ENCODE measurements around the gene DENR.

The DENR gene

DNA sequence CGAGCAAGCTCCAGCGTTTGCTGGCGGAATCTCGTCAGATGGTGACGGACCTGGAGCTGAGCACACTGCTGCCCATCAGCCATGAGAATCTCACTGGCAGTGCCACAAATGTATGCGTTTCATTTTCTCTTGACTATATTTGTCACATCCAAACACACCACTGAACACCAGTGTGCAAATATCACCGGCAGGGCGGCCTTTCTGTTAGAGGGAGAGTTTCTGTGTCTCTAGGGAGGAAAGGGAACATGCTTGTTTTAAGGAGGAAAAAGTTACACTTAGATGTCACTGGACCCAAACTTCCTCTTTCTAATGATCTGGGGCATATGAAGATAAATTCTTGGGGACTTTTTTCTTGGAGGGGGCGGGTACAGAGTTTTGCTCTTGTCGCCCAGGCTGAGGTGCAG is 60.7 kb downstream of the DENR start:
- no peak for TF ChIP-seq CTCF (conservative IDR thresholded peaks at IDR 0.05; ENCODE audit: low read depth, low read length)
- no peak overlapping the region for H3K9ac ChIP-seq
- no peak overlapping the region for H3K27ac ChIP-seq
- no peaks in the 10 kb centered on the region for H3K79me2 ChIP-seq (ENCODE audit: insufficient read depth, low read depth)
- H3K4me3 ChIP-seq (IDR thresholded peaks at IDR 0.05; ENCODE audit: insufficient read depth, low read depth, low read length), result no peak overlapping the region
- H3K36me3 ChIP-seq (ENCODE audit: insufficient read depth), result no peaks in the 10 kb centered on the region
- H3K27me3 ChIP-seq (ENCODE audit: insufficient read depth, low read depth), result no peaks in the 10 kb centered on the region
- no peak overlapping the region for H3K4me2 ChIP-seq
- H4K20me1 ChIP-seq (ENCODE audit: insufficient read depth), result no peaks in the 10 kb centered on the region
- peaks cover 10% of the 10 kb centered on the region for H3K4me1 ChIP-seq (ENCODE audit: low read depth, poor library complexity, severe bottlenecking)
- H2AFZ ChIP-seq (ENCODE audit: low read depth), result no peak overlapping the region

GRCh38 chr12:122819209-122819785 is 66.7 kb downstream of the DENR start:
- Histone ChIP-seq H2AFZ (ENCODE audit: low read depth) (no peak overlapping the region), H3K36me3 (ENCODE audit: insufficient read depth) (no peaks in the 10 kb centered on the region), H4K20me1 (ENCODE audit: insufficient read depth) (no peaks in the 10 kb centered on the region), H3K4me2 (no peak overlapping the region), H3K27me3 (ENCODE audit: insufficient read depth, low read depth) (no peaks in the 10 kb centered on the region), H3K9ac (no peak overlapping the region), H3K4me1 (ENCODE audit: low read depth, poor library complexity, severe bottlenecking) (no peaks in the 10 kb centered on the region), H3K4me3 (IDR thresholded peaks at IDR 0.05; ENCODE audit: insufficient read depth, low read depth, low read length) (no peak overlapping the region), H3K79me2 (ENCODE audit: insufficient read depth, low read depth) (no peaks in the 10 kb centered on the region), H3K27ac (no peak overlapping the region)
- TF ChIP-seq CTCF (conservative IDR thresholded peaks at IDR 0.05; ENCODE audit: low read depth, low read length), result no peak

GRCh38 chr12:122820138-122820537 is 67.5 kb downstream of the DENR start:
- Histone ChIP-seq H2AFZ (ENCODE audit: low read depth) (no peak overlapping the region), H3K36me3 (ENCODE audit: insufficient read depth) (no peaks in the 10 kb centered on the region), H3K79me2 (ENCODE audit: insufficient read depth, low read depth) (no peaks in the 10 kb centered on the region), H3K27me3 (ENCODE audit: insufficient read depth, low read depth) (no peaks in the 10 kb centered on the region), H3K9ac (no peak overlapping the region), H3K4me1 (ENCODE audit: low read depth, poor library complexity, severe bottlenecking) (no peaks in the 10 kb centered on the region), H3K27ac (no peak overlapping the region), H3K4me3 (IDR thresholded peaks at IDR 0.05; ENCODE audit: insufficient read depth, low read depth, low read length) (no peak overlapping the region), H4K20me1 (ENCODE audit: insufficient read depth) (no peaks in the 10 kb centered on the region), H3K4me2 (no peak overlapping the region)
- TF ChIP-seq CTCF (conservative IDR thresholded peaks at IDR 0.05; ENCODE audit: low read depth, low read length), result no peak
